ENCODE results near the gene PTPN13. TPM values are rescaled to one million over a fixed set of nuclear protein-coding genes. Genes with fewer than 3 reads are reported as not detected.

PTPN13 gene
- total and polyA plus RNA-seq, 2 donors from 2014 or later, result 10.2 to 62.3 TPM

GRCh38 chr4:86611757-86612156 is 17.6 kb downstream of the PTPN13 start:
- no peaks in the 10 kb centered on the region for H3K9me3 ChIP-seq (ENCODE audit: control insufficient read depth in 2 of 3, insufficient read depth in 1 of 3, low read length in 3 of 3)
- H3K9ac ChIP-seq (ENCODE audit: low read length in 3 of 3), result no peak overlapping the region
- FAIRE-seq (no peak), DNase-seq (no peak)
- no peak overlapping the region for H3K4me3 ChIP-seq (ENCODE audit: low read length in 3 of 3)
- H3K36me3 ChIP-seq (ENCODE audit: control insufficient read depth in 2 of 3, insufficient read depth in 3 of 3, low read length in 3 of 3), result no peaks in the 10 kb centered on the region
- H3K27me3 ChIP-seq (ENCODE audit: control insufficient read depth, insufficient read depth, low read length), result no peaks in the 10 kb centered on the region
- no peak for TF ChIP-seq CTCF (IDR thresholded peaks at IDR 0.05; ENCODE audit: borderline replicate concordance, extremely low read depth, insufficient read depth)
- H3K27ac ChIP-seq (ENCODE audit: low read depth in 2 of 2, low read length in 2 of 2), result no peak overlapping the region
- H3K4me1 ChIP-seq (ENCODE audit: control insufficient read depth in 2 of 3, insufficient read depth in 2 of 3, low read depth in 1 of 3, low read length in 3 of 3), result peaks cover 0 to 6% (median 4%) of the 10 kb centered on the region in 3 donors
- intact Hi-C loops (cut with DNase I), result no loop called here

- H3K27me3 ChIP-seq (ENCODE audit: control insufficient read depth, insufficient read depth, low read length), result no peaks in the 10 kb centered on the region
- DNase-seq (no peak), FAIRE-seq (no peak)
- peaks cover 0 to 6% (median 4%) of the 10 kb centered on the region in 3 donors for H3K4me1 ChIP-seq (ENCODE audit: control insufficient read depth in 2 of 3, insufficient read depth in 2 of 3, low read depth in 1 of 3, low read length in 3 of 3)
- TF ChIP-seq CTCF (IDR thresholded peaks at IDR 0.05; ENCODE audit: borderline replicate concordance, extremely low read depth, insufficient read depth), result no peak
- H3K9ac ChIP-seq (ENCODE audit: low read length in 3 of 3), result no peak overlapping the region
- H3K9me3 ChIP-seq (ENCODE audit: control insufficient read depth in 2 of 3, insufficient read depth in 1 of 3, low read length in 3 of 3), result no peaks in the 10 kb centered on the region
- intact Hi-C loops (cut with DNase I), result no loop called here
- no peak overlapping the region for H3K27ac ChIP-seq (ENCODE audit: low read depth in 2 of 2, low read length in 2 of 2)
- no peaks in the 10 kb centered on the region for H3K36me3 ChIP-seq (ENCODE audit: control insufficient read depth in 2 of 3, insufficient read depth in 3 of 3, low read length in 3 of 3)
- H3K4me3 ChIP-seq (ENCODE audit: low read length in 3 of 3), result no peak overlapping the region
Observed at GRCh38 chr4:86613734-86614133, 19.6 kb downstream of the PTPN13 start.

- no peaks in the 10 kb centered on the region for H3K36me3 ChIP-seq (ENCODE audit: control insufficient read depth in 2 of 3, insufficient read depth in 3 of 3, low read length in 3 of 3)
- H3K9me3 ChIP-seq (ENCODE audit: control insufficient read depth in 2 of 3, insufficient read depth in 1 of 3, low read length in 3 of 3), result no peaks in the 10 kb centered on the region
- intact Hi-C loops (cut with DNase I), result no loop called here
- no peak overlapping the region for H3K9ac ChIP-seq (ENCODE audit: low read length in 3 of 3)
- DNase-seq, result peak in 2 of 5 donors; percentile 54 to 57
- H3K4me1 ChIP-seq (ENCODE audit: control insufficient read depth in 2 of 3, insufficient read depth in 2 of 3, low read depth in 1 of 3, low read length in 3 of 3), result peaks cover 0 to 6% (median 4%) of the 10 kb centered on the region in 3 donors
- TF ChIP-seq CTCF (IDR thresholded peaks at IDR 0.05; ENCODE audit: borderline replicate concordance, extremely low read depth, insufficient read depth), result no peak
- no peak overlapping the region for H3K27ac ChIP-seq (ENCODE audit: low read depth in 2 of 2, low read length in 2 of 2)
- no peak overlapping the region for H3K4me3 ChIP-seq (ENCODE audit: low read length in 3 of 3)
- peak; percentile 8 for FAIRE-seq
- H3K27me3 ChIP-seq (ENCODE audit: control insufficient read depth, insufficient read depth, low read length), result no peaks in the 10 kb centered on the region
Observed at GRCh38 chr4:86614865-86615264, 20.8 kb downstream of the PTPN13 start.

- no peaks in the 10 kb centered on the region for H3K9me3 ChIP-seq (ENCODE audit: control insufficient read depth in 2 of 3, insufficient read depth in 1 of 3, low read length in 3 of 3)
- H3K27ac ChIP-seq (ENCODE audit: low read depth in 2 of 2, low read length in 2 of 2), result no peak overlapping the region
- no peak overlapping the region for H3K9ac ChIP-seq (ENCODE audit: low read length in 3 of 3)
- DNase-seq, result no peak
- peaks cover 0 to 6% (median 4%) of the 10 kb centered on the region in 3 donors for H3K4me1 ChIP-seq (ENCODE audit: control insufficient read depth in 2 of 3, insufficient read depth in 2 of 3, low read depth in 1 of 3, low read length in 3 of 3)
- H3K36me3 ChIP-seq (ENCODE audit: control insufficient read depth in 2 of 3, insufficient read depth in 3 of 3, low read length in 3 of 3), result no peaks in the 10 kb centered on the region
- no peak for TF ChIP-seq CTCF (IDR thresholded peaks at IDR 0.05; ENCODE audit: borderline replicate concordance, extremely low read depth, insufficient read depth)
- no peak overlapping the region for H3K4me3 ChIP-seq (ENCODE audit: low read length in 3 of 3)
- H3K27me3 ChIP-seq (ENCODE audit: control insufficient read depth, insufficient read depth, low read length), result no peaks in the 10 kb centered on the region
- no peak for FAIRE-seq
- intact Hi-C loops (cut with DNase I), result no loop called here
Observed at GRCh38 chr4:86615501-86615900, 21.4 kb downstream of the PTPN13 start.

Data from kidney (tissue), 14 donors.